Endothelial cell (in vitro differentiated cells): Measurements from ENCODE around the gene SNTN. TPM values are rescaled to one million over a fixed set of nuclear protein-coding genes. Genes with fewer than 3 reads are reported as not detected.

Experiments
- DNase-seq: peaks from one replicate; pipeline ENCODE4 v3.0.0; 2021; ENCODE audit warnings: low spot score
- H3K27ac Mint-ChIP-seq: one replicate; pipeline ENCODE4 v1.8.0; 2021; ENCODE audit warnings: mixed read lengths, inconsistent platforms; ENCODE audit not compliant: unreplicated experiment
- H3K27me3 Mint-ChIP-seq: one replicate; pipeline ENCODE4 v1.8.0; 2021; ENCODE audit warnings: mild to moderate bottlenecking, moderate library complexity, mixed read lengths, inconsistent platforms; ENCODE audit not compliant: unreplicated experiment
- H3K36me3 Mint-ChIP-seq: one replicate; pipeline ENCODE4 v1.8.0; 2021; ENCODE audit warnings: mild to moderate bottlenecking, low read depth, mixed read lengths, inconsistent platforms; ENCODE audit not compliant: unreplicated experiment
- H3K4me1 Mint-ChIP-seq: one replicate; pipeline ENCODE4 v1.8.0; 2021; ENCODE audit warnings: mild to moderate bottlenecking, mixed read lengths, inconsistent platforms; ENCODE audit not compliant: unreplicated experiment
- H3K4me3 Mint-ChIP-seq: one replicate; pipeline ENCODE4 v1.8.0; 2021; ENCODE audit warnings: mild to moderate bottlenecking, mixed read lengths, inconsistent platforms; ENCODE audit not compliant: unreplicated experiment
- H3K9me3 Mint-ChIP-seq: one replicate; pipeline ENCODE4 v1.8.0; 2021; ENCODE audit warnings: mixed read lengths, inconsistent platforms; ENCODE audit not compliant: unreplicated experiment
- total RNA-seq: library from RNA; stranded (reverse); fragmentation: NEBNext Ultra II Directional; extraction: Animal tissue kit (Norgen Biotek cat#: 25700); gene quantifications from one replicate; pipeline ENCODE4 v1.2.1, GENCODE V29; 2021; ENCODE audit not compliant: unreplicated experiment
- TF ChIP-seq, protein P1 (sequence below): fragments of 200-600 bp; sonication (generic); IDR thresholded peaks from one replicate; pipeline ENCODE4 v1.5.0; 2021; ENCODE audit warnings: antibody characterized with exemption; ENCODE audit not compliant: unreplicated experiment

The SNTN gene
- total RNA-seq, 1 donor from 2014 or later = not detected

DNA sequence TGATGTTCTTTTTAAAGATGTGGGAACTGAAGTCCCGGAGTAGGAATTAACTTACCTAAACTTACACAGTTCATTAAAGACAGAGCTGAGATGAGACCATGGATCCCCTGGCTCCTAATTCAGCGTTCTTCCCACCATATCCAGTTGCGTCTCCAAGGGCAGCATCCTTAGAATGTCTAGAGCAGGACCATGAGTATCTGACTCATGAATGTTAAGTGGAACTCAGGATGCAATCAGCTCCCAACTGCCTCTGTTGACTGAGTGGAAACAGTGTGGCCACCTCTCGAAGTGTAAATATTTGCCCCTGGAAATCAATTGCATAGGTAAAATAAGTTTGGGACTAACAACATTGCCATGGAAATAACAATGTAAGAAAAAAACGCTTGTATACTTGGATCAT, 2.5 kb downstream of the SNTN start:
- Mint-ChIP-seq H3K36me3 (no peaks in the 10 kb centered on the region), H3K27me3 (peaks cover 4% of the 10 kb centered on the region), H3K4me3 (no peak overlapping the region), H3K4me1 (no peaks in the 10 kb centered on the region), H3K27ac (no peak overlapping the region), H3K9me3 (no peaks in the 10 kb centered on the region)
- TF ChIP-seq, protein P1, sequence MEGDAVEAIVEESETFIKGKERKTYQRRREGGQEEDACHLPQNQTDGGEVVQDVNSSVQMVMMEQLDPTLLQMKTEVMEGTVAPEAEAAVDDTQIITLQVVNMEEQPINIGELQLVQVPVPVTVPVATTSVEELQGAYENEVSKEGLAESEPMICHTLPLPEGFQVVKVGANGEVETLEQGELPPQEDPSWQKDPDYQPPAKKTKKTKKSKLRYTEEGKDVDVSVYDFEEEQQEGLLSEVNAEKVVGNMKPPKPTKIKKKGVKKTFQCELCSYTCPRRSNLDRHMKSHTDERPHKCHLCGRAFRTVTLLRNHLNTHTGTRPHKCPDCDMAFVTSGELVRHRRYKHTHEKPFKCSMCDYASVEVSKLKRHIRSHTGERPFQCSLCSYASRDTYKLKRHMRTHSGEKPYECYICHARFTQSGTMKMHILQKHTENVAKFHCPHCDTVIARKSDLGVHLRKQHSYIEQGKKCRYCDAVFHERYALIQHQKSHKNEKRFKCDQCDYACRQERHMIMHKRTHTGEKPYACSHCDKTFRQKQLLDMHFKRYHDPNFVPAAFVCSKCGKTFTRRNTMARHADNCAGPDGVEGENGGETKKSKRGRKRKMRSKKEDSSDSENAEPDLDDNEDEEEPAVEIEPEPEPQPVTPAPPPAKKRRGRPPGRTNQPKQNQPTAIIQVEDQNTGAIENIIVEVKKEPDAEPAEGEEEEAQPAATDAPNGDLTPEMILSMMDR = no peak
- DNase-seq = no peak

DNA sequence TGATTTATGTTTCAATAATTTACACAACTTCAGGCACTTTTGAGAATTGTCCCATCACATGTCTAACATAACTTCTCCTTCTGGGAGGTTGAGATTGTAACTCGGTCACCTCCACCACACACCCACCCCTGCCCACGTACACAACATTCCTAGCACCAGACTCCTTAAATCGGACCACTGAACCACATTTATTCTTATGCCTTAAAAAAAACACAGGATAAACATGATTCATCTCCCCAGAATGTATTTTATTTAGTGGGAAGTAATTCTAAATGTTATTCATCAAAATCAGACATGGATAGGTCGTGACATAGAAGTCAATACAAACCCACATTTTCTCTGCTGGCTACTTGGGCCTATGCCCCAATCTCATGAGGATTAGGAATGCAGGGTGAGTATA, 3.0 kb downstream of the SNTN start:
- no peaks in the 10 kb centered on the region for H3K36me3 Mint-ChIP-seq
- no peak overlapping the region for H3K27ac Mint-ChIP-seq
- peaks cover 4% of the 10 kb centered on the region for H3K27me3 Mint-ChIP-seq
- TF ChIP-seq, protein P1 = no peak
- no peaks in the 10 kb centered on the region for H3K9me3 Mint-ChIP-seq
- H3K4me3 Mint-ChIP-seq = no peak overlapping the region
- no peaks in the 10 kb centered on the region for H3K4me1 Mint-ChIP-seq
- no peak for DNase-seq

DNA sequence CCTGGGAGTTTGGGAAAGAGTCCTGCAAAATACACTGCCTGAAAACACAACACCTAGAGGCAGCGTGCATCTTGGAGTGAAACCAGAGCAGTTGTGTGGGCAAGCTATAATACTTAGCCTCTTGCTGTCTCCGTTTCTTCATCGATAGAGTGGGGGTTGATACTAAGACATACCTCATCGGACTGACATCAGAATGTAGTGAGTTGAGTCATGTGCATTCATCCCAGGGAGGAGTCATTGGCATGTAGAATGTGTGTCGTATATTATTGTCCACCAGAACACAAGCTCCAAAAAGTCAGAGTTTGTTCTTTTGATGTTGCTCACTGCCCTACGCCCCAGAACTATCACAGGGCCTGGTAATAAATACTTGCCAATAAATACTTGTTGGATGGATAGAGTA, 4.3 kb downstream of the SNTN start:
- DNase-seq = no peak

DNA sequence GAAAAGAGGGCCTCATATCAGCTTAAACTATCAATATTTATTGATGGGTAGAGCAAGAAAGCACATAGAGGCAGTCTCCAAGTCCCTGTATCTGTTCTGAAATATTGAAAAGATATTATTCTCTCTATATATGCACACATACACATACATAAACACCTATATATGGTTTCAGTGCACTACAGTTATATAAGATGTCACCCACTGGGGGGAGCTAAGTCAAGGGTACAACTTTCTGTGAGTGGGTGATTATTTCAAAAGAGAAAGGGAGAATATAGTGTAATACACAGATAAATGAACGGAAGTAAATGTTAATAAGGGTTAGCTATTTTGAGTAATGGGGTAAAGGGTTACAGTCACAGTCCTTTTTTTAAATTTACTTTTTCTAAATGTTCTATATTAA, 8.8 kb downstream of the SNTN start:
- H3K9me3 Mint-ChIP-seq = no peaks in the 10 kb centered on the region
- no peak for DNase-seq
- no peaks in the 10 kb centered on the region for H3K27me3 Mint-ChIP-seq
- H3K36me3 Mint-ChIP-seq = no peaks in the 10 kb centered on the region
- no peak overlapping the region for H3K27ac Mint-ChIP-seq
- no peak overlapping the region for H3K4me3 Mint-ChIP-seq
- H3K4me1 Mint-ChIP-seq = no peaks in the 10 kb centered on the region
- TF ChIP-seq, protein P1 = no peak

More for the DNA sequence above, 4.3 kb downstream of the SNTN start:
- H3K4me1 Mint-ChIP-seq = no peaks in the 10 kb centered on the region
- H3K27ac Mint-ChIP-seq = no peak overlapping the region
- TF ChIP-seq, protein P1 = no peak
- no peak overlapping the region for H3K4me3 Mint-ChIP-seq
- H3K9me3 Mint-ChIP-seq = no peaks in the 10 kb centered on the region
- H3K36me3 Mint-ChIP-seq = no peaks in the 10 kb centered on the region
- H3K27me3 Mint-ChIP-seq = peaks cover 2% of the 10 kb centered on the region

DNA sequence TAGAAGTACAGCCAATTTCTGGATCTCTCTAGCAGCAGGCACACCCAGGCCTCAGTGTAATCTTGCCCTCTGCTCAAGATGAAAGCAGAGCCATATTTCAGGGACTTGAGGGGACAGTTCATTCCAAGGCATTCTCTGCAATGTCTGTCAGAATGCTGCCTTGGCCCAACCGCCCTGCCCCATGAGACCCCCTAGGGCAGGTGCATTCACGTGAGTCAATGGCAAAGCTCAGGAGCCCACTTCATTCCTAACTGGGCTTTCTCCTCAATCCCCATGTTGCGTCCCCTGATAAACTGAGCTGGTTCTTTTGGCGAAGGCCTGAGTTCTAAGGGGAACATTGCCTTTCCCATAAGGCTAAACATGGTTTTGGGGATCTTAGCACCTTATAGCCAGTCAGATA, 9.5 kb downstream of the SNTN start:
- H3K4me1 Mint-ChIP-seq = no peaks in the 10 kb centered on the region
- no peak overlapping the region for H3K4me3 Mint-ChIP-seq
- no peak for DNase-seq
- TF ChIP-seq, protein P1 = no peak
- no peaks in the 10 kb centered on the region for H3K9me3 Mint-ChIP-seq
- no peaks in the 10 kb centered on the region for H3K27me3 Mint-ChIP-seq
- H3K36me3 Mint-ChIP-seq = no peaks in the 10 kb centered on the region
- H3K27ac Mint-ChIP-seq = no peak overlapping the region
